B cell (primary cell): ENCODE data around the gene AGAP9. TPM values are rescaled to one million over a fixed set of nuclear protein-coding genes. Genes with fewer than 3 reads are reported as not detected.
"Not testable (repeated sequence)": the region's sequence is repeated elsewhere in the genome, so short reads cannot be mapped to it uniquely, and the experiment has no call there.

Source experiments
- ATAC-seq: fragments of 200-7000 bp; cut with Tn5 transposase; one replicate; pipeline ENCODE4 v1.10.0; 2021; ENCODE audit warnings: low read depth, mild to moderate bottlenecking, moderate number of reproducible peaks, moderate library complexity
- CTCF ChIA-PET: fragments of 350-600 bp; sonication (Branson Sonifier 250); formaldehyde crosslinking; loops from one replicate; lab custom pipeline; 2021; ENCODE audit warnings: antibody characterized with exemption, inconsistent platforms; lab: Charles Lee
- POLR2A ChIA-PET: fragments of 350-600 bp; sonication (Branson Sonifier 250); formaldehyde crosslinking; loops from one replicate; lab custom pipeline; 2021; ENCODE audit warnings: antibody characterized with exemption; lab: Charles Lee
- DNase-seq: peaks from one replicate; pipeline ENCODE4 v3.0.0; 2013
- H2AFZ ChIP-seq: 2 replicates; pipeline ENCODE4 v1.6.1; 2012; ENCODE audit warnings: mild to moderate bottlenecking, low read depth, low read length; ENCODE audit not compliant: insufficient read depth, poor library complexity, severe bottlenecking
- H3K27ac ChIP-seq, 2 donors: 1 replicate in 1 of 2; 2 replicates in 1 of 2; pipeline ENCODE4 v1.5.1; 2012 to 2013; ENCODE audit warnings: low read length in 2 of 2, mild to moderate bottlenecking in 2 of 2, moderate library complexity in 1 of 2
- H3K27me3 ChIP-seq, 4 experiments: fragments of 200-600 bp in 1 of 4; sonication (generic) in 1 of 4; replicated peaks in 1 of 4; 1 replicate in 2 of 4; 2 replicates in 2 of 4; pipeline versions ENCODE4 v1.6.1 to v1.7.0; 2013 to 2016; ENCODE audit warnings: low read length in 3 of 4, mild to moderate bottlenecking in 2 of 4, mixed read lengths in 1 of 4, moderate library complexity in 1 of 4; ENCODE audit not compliant: insufficient read depth in 4 of 4, control insufficient read depth in 3 of 4; ENCODE audit errors: control extremely low read depth in 1 of 4
- H3K36me3 ChIP-seq, 2 experiments: replicated peaks in 1 of 2; 1 replicate in 1 of 2; 2 replicates in 1 of 2; pipeline versions ENCODE4 v1.6.1 to v1.7.1; 2013; ENCODE audit warnings: low read length in 1 of 2; ENCODE audit not compliant: insufficient read depth in 2 of 2, control insufficient read depth in 1 of 2; ENCODE audit errors: control extremely low read depth in 1 of 2, extremely low read depth in 1 of 2
- H3K4me1 ChIP-seq, 2 donors: fragments of 200-600 bp in 1 of 2; sonication (generic) in 1 of 2; 1 replicate in 1 of 2; 2 replicates in 1 of 2; pipeline versions ENCODE4 v1.5.1 to v1.6.1; 2013 to 2017; ENCODE audit warnings: low read length in 2 of 2; ENCODE audit not compliant: control insufficient read depth in 2 of 2, insufficient read depth in 2 of 2
- H3K4me2 ChIP-seq: replicated peaks from 2 replicates; pipeline ENCODE3; 2012; ENCODE audit warnings: mild to moderate bottlenecking, low read depth, low read length; ENCODE audit not compliant: poor library complexity, severe bottlenecking
- H3K4me3 ChIP-seq, 5 experiments: fragments of 200-600 bp in 1 of 5; sonication (generic) in 1 of 5; 1 replicate in 3 of 5; 2 replicates in 2 of 5; pipeline versions ENCODE4 v1.5.1 to v1.7.0; 2011 to 2016; ENCODE audit warnings: low read length in 4 of 5, mild to moderate bottlenecking in 4 of 5, low read depth in 2 of 5, control low read depth in 1 of 5, moderate library complexity in 1 of 5; ENCODE audit not compliant: insufficient read depth in 1 of 5; ENCODE audit errors: control extremely low read depth in 1 of 5, extremely low read depth in 1 of 5
- H3K79me2 ChIP-seq: fragments of 200-600 bp; sonication (generic); one replicate; pipeline ENCODE4 v1.6.0; 2016; ENCODE audit warnings: low read length; ENCODE audit not compliant: control insufficient read depth, insufficient read depth
- H3K9ac ChIP-seq: fragments of 200-600 bp; sonication (generic); 2 replicates; pipeline ENCODE4 v1.6.1; 2017; ENCODE audit warnings: mild to moderate bottlenecking, low read length, moderate library complexity
- H3K9me3 ChIP-seq, 3 donors: one replicate each; pipeline versions ENCODE4 v1.6.1 to v1.7.1; 2013; ENCODE audit warnings: low read length in 2 of 3; ENCODE audit not compliant: control insufficient read depth in 2 of 3, insufficient read depth in 1 of 3; ENCODE audit errors: control extremely low read depth in 1 of 3
- H4K20me1 ChIP-seq: 2 replicates; pipeline ENCODE4 v1.6.0; 2012; ENCODE audit warnings: mild to moderate bottlenecking, low read length; ENCODE audit not compliant: insufficient read depth, control insufficient read depth, poor library complexity, severe bottlenecking
- H3K27ac Mint-ChIP-seq: one replicate; pipeline ENCODE4 v1.8.0; 2021; ENCODE audit warnings: mixed read lengths
- H3K27me3 Mint-ChIP-seq: one replicate; pipeline ENCODE4 v1.8.0; 2021; ENCODE audit warnings: mixed read lengths
- H3K4me1 Mint-ChIP-seq: one replicate; pipeline ENCODE4 v1.8.0; 2021; ENCODE audit warnings: mixed read lengths
- H3K4me3 Mint-ChIP-seq: one replicate; pipeline ENCODE4 v1.8.0; 2021; ENCODE audit warnings: mixed read lengths
- H3K9me3 Mint-ChIP-seq: one replicate; pipeline ENCODE4 v1.8.0; 2022; ENCODE audit warnings: mixed read lengths; ENCODE audit not compliant: insufficient read depth
- EZH2 ChIP-seq: IDR thresholded peaks from 2 replicates; pipeline ENCODE4 v1.6.1; 2012; ENCODE audit warnings: borderline replicate concordance, low read depth, mild to moderate bottlenecking, moderate library complexity, low read length; ENCODE audit not compliant: insufficient read depth, poor library complexity, severe bottlenecking
- WGBS: methylation state at CpG from one replicate; pipeline ENCODE4 v1.1.5; 2013; ENCODE audit warnings: missing lambda C conversion rate; ENCODE audit not compliant: insufficient coverage; 5-methylcytosine and 5-hydroxymethylcytosine counted together
- intact Hi-C: fragments of 100-400 bp; cut with micrococcal nuclease; formaldehyde crosslinking; loops from one replicate; pipeline ENCODE4 v1.10.0; 2022
- polyA plus RNA-seq: library from polyadenylated mRNA; depleted of rRNA; stranded (reverse); fragments of >200 nt; gene quantifications from 2 replicates; pipeline ENCODE4 v1.2.3, GENCODE V29; 2012
- total RNA-seq, 2 donors: library from RNA; stranded (reverse); fragments of 120-200 nt in 1 of 2; gene quantifications; 1 replicate in 1 of 2; 2 replicates in 1 of 2; pipeline versions ENCODE4 v1.2.3 to v1.2.4, GENCODE V29; 2013 to 2022
- TF ChIP-seq, protein P1 (sequence below): fragments of 200-600 bp; IDR thresholded peaks from one replicate; pipeline ENCODE4 v1.8.0; 2022; ENCODE audit warnings: antibody characterized with exemption, mild to moderate bottlenecking

The AGAP9 gene
- total and polyA plus RNA-seq, 2 donors (not counting 1 experiment from before 2014, with no cell fraction given) = 6.7 to 16.8 TPM

DNA sequence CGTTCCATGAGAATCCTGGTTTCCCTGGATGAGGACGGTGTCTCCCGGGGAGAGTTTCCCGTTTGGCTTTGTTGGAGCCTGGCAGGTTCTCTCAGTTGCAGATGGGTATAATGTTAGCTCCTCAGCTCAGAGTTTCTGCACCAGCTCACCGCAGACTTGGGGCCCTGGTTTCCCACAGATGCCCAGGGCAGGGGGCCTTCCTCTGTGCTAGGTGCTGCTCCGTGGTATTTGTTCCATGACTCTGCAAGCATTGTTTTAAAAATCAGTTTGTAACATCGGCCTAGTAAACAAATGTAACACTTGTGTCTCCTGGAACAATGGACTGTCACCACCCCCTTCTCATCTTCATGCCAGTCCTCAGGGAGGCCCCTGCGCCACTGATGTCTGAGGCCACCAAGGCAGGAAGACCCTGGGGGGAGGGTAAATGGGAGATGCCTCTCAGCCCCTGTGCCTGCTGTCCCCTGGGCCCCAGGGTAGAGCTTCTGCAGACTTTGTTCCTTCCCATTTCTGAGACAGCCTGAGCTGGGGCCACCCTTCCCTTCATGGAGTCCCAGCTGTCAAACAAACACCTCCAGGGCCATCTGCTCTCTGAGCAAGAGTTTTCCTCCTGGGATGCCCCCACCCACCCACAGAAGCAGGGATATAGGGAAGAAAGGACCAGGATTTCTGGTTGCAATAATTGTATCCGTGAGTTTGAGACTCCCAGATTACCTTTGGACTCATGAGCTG lies 67.9 kb downstream of the AGAP9 start:
- H3K9me3 ChIP-seq, H3K4me1 Mint-ChIP-seq, H3K27me3 ChIP-seq, intact Hi-C loops, H3K9me3 Mint-ChIP-seq, H3K36me3 ChIP-seq, H3K4me1 ChIP-seq, H3K79me2 ChIP-seq, H3K4me2 ChIP-seq, DNase-seq, H3K4me3 Mint-ChIP-seq, CTCF ChIA-PET, H3K4me3 ChIP-seq, H3K9ac ChIP-seq, ATAC-seq, H2AFZ ChIP-seq, H3K27ac Mint-ChIP-seq, H3K27ac ChIP-seq, POLR2A ChIA-PET, H4K20me1 ChIP-seq: not testable (repeated sequence)
- 37% methylated on average over 7 of the region's 9 CpGs for WGBS
- H3K27me3 Mint-ChIP-seq = peaks cover 17% of the 10 kb centered on the region

DNA sequence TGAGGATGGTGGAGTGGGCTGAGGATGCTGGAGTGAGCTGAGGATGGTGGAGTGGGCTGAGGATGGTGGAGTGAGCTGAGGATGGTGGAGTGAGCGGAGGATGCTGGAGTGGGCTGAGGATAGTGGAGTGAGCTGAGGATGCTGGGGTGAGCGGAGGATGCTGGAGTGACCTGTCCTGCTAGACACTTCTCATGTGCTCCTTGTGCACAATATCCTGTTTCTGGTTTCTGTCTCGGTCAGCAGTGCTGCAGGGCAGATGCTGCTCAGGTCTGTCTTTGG lies 68.7 kb downstream of the AGAP9 start:
- peaks cover 2% of the 10 kb centered on the region for H3K4me1 Mint-ChIP-seq
- no peak overlapping the region for H3K4me3 ChIP-seq
- no peaks in the 10 kb centered on the region for H3K9me3 Mint-ChIP-seq
- H4K20me1 ChIP-seq = no peaks in the 10 kb centered on the region
- H3K9ac ChIP-seq = no peak overlapping the region
- peaks cover 0 to 3% (median 0%) of the 10 kb centered on the region in 4 experiments for H3K27me3 ChIP-seq
- peaks cover 0 to 2% of the 10 kb centered on the region in 2 donors for H3K4me1 ChIP-seq
- H3K27me3 Mint-ChIP-seq = peaks cover 17% of the 10 kb centered on the region
- no peak overlapping the region for H3K27ac ChIP-seq
- H3K4me2 ChIP-seq = no peak overlapping the region
- ChIA-PET CTCF (no interaction called here), POLR2A (no interaction called here)
- ATAC-seq (no peak), DNase-seq (no peak)
- H3K36me3 ChIP-seq = no peaks in the 10 kb centered on the region
- H3K27ac Mint-ChIP-seq = no peak overlapping the region
- TF ChIP-seq EZH2 = no peak
- TF ChIP-seq, protein P1, sequence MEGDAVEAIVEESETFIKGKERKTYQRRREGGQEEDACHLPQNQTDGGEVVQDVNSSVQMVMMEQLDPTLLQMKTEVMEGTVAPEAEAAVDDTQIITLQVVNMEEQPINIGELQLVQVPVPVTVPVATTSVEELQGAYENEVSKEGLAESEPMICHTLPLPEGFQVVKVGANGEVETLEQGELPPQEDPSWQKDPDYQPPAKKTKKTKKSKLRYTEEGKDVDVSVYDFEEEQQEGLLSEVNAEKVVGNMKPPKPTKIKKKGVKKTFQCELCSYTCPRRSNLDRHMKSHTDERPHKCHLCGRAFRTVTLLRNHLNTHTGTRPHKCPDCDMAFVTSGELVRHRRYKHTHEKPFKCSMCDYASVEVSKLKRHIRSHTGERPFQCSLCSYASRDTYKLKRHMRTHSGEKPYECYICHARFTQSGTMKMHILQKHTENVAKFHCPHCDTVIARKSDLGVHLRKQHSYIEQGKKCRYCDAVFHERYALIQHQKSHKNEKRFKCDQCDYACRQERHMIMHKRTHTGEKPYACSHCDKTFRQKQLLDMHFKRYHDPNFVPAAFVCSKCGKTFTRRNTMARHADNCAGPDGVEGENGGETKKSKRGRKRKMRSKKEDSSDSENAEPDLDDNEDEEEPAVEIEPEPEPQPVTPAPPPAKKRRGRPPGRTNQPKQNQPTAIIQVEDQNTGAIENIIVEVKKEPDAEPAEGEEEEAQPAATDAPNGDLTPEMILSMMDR = no peak
- intact Hi-C loops = no loop called here
- H2AFZ ChIP-seq = no peak overlapping the region
- whole genome bisulfite sequencing = 80% methylated on average over 2 of the region's 3 CpGs
- H3K9me3 ChIP-seq = no peaks in the 10 kb centered on the region
- H3K79me2 ChIP-seq = no peaks in the 10 kb centered on the region
- H3K4me3 Mint-ChIP-seq = no peak overlapping the region
